NCI-H146 (cell line): ENCODE data around the gene CDON.
A peak's percentile ranks its signal among the peaks of the same experiment; 100 is the strongest.

ENCODE experiments used
- DNase-seq: peaks from one replicate; lab custom pipeline; 2025; lab: John Stamatoyannopoulos, UW

Gene CDON

GRCh38 chr11:126062679-126063506, at the start of gene CDON:
Gene CDON, minus strand, starts transcription at chr11:126062866. Its CDS starts 39,390 bp downstream, at chr11:126023476.
- peak; percentile 95 for DNase-seq

- no peak for DNase-seq
Observed at GRCh38 chr11:126111458-126112116, 48.9 kb upstream of the CDON start.

- no peak for DNase-seq
Observed at GRCh38 chr11:126109941-126110731, 47.5 kb upstream of the CDON start.

DNA sequence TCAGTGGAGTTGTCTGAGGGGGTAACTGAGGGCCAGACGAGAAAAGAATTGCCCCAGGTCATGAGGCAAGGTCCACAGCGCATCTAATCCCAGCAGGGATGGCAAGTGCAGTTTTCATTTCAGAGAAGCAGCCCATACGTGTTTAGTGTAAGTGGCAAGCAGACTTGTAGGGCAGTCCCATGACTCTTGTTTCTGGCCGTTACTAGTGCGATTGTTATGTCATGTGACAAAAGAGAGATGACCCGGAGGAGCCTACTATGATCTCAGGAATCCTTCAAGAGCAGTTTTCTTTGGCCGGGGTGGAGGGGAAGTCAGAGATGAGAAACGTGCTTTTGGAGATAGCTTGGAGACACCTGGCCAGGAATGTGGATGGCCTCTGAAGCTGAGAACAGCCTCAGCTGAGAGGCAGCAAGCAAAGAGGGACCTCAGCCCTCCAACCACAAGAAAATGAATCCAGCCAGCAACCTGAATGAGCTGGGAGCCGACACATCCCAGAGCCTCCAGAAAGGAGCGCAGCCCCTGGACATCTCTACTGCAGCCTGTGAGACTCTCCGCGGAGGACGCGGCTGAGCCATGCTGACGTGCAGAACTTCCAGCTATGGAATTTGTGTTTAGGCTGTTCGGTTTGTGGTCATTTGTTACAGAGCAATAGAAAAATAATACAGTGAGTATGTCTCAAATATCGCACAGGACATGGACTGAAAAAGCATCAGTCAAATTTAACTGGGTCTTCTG, 44.1 kb upstream of the CDON start:
- DNase-seq = no peak

GRCh38 chr11:126105748-126106080, 43.0 kb upstream of the CDON start:
- no peak for DNase-seq

DNA sequence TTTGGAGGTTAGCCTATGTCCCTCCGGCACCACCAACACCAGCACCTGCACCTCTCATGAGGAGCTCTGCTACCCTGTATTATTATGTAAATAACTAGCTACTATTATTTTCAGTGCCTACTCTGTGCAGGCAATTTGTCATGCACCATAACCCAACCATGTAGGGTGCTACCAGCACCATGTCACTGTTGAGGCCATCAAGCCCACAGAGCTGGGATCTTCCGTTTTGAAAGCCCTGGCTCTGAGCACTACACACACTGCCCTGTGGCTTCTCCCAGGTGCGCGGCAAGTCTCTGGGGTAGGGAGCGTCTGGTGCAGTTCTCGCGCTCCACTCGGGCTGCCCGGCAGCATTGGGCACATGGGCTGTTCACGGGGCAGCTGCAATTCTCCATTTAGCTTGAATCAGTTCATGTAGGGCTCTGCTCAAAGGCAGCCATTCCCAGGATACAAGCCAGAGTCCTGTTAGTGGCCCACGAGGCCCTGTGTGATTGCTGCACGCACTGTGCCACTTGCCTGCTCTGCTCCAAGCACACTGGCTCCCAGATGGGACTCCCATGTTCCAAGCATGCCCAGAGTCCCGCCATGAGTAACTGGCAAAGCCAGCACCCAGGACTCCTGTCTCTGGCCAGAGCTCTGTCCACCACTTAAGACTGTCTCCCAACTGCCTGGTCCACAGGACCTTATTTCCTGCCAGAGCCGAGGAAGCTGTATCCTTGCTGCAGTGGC, 42.5 kb upstream of the CDON start:
- DNase-seq = no peak

GRCh38 chr11:126104420-126104819, 41.8 kb upstream of the CDON start:
- peak; percentile 85 for DNase-seq

DNA sequence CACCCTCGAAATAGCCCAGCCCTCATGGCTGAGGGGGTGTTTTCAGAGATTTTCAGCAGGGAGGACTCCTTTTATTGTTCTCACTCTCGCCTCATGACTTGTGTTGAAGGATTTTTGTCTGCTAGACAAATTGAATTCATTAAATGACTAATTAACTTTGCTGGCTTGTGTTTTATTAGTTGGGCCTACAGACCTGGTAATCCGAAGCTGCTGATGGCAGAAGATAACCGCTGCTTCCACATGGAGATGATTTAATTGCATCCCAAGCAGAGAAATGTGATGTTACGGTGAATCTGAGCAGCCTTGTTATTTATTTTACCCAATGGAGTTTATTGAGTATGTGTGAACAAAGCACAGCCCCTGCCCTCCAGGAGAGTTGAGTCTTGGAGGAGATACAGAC, 40.5 kb upstream of the CDON start:
- no peak for DNase-seq

DNA sequence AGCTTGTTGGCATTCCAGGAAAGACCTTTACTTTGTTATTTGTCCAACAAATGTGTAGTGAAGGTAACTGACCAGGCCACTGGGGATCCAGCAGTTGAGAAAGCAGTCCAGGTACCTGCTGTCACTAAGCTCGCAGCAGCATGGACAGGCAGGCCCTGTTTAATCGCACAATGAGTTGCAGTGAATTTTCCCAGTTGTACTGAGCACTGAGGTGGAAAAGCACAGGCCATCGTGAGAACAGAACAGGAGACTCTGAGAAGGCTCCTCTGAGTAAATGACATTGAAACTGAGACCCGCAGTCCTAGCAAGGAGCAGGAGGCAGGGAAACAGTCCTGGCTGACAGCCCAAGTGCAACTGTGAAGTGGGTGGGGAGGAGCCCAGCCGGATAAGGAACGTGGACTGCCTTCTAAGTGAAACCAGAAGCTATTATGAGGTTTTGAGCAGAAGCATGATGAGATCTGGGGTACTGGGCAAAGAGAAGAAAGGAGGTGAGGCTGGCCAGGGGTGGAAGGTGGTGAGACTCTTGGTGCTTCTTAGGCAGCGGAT, 39.8 kb upstream of the CDON start:
- no peak for DNase-seq

GRCh38 chr11:126101930-126102283, 39.2 kb upstream of the CDON start:
- no peak for DNase-seq

DNA sequence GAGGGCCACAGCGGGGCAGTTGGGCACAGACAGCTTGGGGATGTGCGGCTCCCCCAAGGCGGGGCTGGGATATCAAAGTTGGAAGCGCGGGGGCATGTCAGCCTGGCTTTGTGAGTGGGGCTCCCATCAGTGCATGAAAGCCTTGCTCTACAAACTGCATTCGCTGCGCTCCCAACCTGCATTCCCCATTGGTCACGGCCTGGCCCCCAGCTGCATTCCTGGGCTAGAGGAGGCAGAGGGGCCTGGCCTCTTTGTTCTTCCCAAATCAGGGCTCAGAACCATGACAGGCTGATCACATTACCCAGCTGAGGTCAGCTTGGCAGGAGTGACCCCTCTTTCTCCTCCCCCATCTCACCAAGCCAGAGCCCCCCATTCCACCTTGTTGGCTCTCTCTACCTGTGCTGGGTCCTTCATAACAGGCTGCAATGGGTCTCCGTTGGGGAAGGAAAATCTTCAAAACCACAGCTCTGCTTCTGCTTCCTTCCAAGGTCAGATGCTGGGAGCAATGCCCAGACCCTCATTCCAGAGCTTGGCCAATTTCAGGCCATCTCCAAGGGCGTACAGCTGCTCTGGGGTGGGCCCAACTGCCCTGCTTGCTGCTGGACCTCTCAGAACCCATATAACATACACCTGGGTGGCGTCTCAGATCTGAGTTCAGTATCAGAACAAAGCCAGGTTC, 38.7 kb upstream of the CDON start:
- DNase-seq = no peak

GRCh38 chr11:126100716-126101115, 38.0 kb upstream of the CDON start:
- DNase-seq = no peak

DNA sequence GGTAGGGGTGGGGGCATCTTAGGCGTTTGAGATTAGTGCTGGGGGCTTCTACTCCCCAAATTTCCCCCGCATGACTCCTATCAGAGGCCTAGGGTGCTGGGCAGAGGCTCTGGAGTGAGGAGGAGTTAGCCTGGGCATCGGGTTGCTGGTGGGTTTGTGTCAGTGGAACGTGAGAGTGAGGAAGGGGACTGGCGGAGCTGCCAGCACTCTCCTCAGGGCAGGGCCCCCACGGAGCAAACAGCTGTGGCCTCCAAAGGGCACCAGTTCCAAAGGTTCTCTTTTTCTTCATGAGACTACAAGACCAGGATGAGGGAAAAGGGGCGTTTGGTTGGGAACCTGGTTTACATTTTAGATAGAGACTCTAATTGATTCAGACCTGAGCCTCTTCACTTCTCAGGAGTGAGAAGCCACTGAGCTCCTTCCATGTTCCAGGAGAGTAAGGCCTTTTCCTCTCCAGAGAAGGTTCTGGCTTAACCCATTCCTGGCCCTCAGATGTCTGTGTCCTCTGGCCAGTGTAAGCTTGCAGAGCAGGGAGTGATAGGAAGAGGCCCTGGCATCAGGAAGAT, 35.6 kb upstream of the CDON start:
- DNase-seq = no peak

GRCh38 chr11:126095745-126096144, 33.1 kb upstream of the CDON start:
- DNase-seq = no peak

GRCh38 chr11:126090452-126090851, 27.8 kb upstream of the CDON start:
- DNase-seq = peak; percentile 96

DNA sequence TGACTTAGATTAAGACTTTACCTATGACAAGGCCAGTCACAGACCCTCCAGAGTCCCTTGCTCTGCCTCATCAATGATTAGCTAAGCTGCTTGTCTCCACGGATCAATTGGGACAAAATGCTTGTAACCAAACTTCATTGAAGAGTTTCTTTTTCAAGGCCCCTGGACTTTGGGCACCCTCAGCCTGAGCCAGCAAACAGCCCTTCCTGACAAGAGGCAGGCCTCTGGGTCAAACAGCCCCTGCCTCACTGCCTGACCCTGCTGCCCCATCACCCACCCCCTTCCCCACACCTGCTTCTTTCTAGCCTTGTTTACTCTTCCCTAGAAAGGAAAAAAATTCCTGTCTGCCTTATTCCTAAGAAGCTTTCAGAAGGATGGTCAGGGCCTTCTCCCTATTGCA, 26.3 kb upstream of the CDON start:
- DNase-seq = no peak

GRCh38 chr11:126086248-126086647, 23.6 kb upstream of the CDON start:
- DNase-seq = no peak

- DNase-seq = no peak
Observed at GRCh38 chr11:126084608-126084912, 21.9 kb upstream of the CDON start.

- no peak for DNase-seq
Observed at GRCh38 chr11:126083829-126084607, 21.4 kb upstream of the CDON start.
